ENCODE data around the gene AOAH. TPM values are rescaled to one million over a fixed set of nuclear protein-coding genes. Genes with fewer than 3 reads are reported as not detected.
"Not testable (repeated sequence)": the region's sequence is repeated elsewhere in the genome, so short reads cannot be mapped to it uniquely, and the experiment has no call there.

Gene AOAH
- total RNA-seq, 1 donor from 2014 or later = not detected

GRCh38 chr7:36723291-36723690 lies 1.0 kb downstream of the AOAH start:
- DNase-seq (ENCODE audit: extremely low spot score, unreplicated experiment) = no peak
- H3K36me3 Mint-ChIP-seq (ENCODE audit: unreplicated experiment) = no peaks in the 10 kb centered on the region
- H3K4me3 Mint-ChIP-seq (ENCODE audit: unreplicated experiment) = no peak overlapping the region
- no peaks in the 10 kb centered on the region for H3K4me1 Mint-ChIP-seq (ENCODE audit: unreplicated experiment)
- no peak overlapping the region for H3K27ac Mint-ChIP-seq (ENCODE audit: unreplicated experiment)
- TF ChIP-seq, protein P1, sequence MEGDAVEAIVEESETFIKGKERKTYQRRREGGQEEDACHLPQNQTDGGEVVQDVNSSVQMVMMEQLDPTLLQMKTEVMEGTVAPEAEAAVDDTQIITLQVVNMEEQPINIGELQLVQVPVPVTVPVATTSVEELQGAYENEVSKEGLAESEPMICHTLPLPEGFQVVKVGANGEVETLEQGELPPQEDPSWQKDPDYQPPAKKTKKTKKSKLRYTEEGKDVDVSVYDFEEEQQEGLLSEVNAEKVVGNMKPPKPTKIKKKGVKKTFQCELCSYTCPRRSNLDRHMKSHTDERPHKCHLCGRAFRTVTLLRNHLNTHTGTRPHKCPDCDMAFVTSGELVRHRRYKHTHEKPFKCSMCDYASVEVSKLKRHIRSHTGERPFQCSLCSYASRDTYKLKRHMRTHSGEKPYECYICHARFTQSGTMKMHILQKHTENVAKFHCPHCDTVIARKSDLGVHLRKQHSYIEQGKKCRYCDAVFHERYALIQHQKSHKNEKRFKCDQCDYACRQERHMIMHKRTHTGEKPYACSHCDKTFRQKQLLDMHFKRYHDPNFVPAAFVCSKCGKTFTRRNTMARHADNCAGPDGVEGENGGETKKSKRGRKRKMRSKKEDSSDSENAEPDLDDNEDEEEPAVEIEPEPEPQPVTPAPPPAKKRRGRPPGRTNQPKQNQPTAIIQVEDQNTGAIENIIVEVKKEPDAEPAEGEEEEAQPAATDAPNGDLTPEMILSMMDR (IDR thresholded peaks at IDR 0.05) = no peak
- peaks cover 5% of the 10 kb centered on the region for H3K27me3 Mint-ChIP-seq (ENCODE audit: unreplicated experiment)
- H3K9me3 Mint-ChIP-seq (ENCODE audit: unreplicated experiment) = no peaks in the 10 kb centered on the region

DNA sequence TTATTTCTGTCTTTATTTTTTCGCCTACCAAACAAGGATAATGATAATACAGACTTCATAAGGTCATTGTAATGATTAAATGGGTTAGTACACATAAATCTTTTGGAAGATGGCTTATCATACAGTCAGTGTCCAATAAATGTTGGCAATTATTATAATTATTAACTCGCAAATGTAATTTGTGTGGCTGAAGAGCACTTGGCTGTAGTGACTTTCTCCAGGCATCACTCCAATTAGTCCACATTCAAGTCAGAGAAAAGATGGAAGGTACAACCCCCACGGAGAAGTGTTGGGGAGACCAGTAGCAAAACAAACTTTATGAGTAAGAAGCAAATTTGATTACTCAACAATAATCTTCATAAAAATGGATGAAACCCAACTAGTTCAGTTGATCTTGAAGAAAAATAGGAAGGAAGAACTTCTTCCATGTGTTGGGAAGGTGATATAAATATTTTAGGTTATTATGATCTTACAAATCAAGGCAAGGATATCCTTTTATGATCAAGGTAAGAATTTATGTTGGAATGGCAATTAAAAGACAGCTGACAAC lies 5.1 kb downstream of the AOAH start:
- Mint-ChIP-seq H3K4me3 (ENCODE audit: unreplicated experiment) (no peak overlapping the region), H3K4me1 (ENCODE audit: unreplicated experiment) (no peaks in the 10 kb centered on the region), H3K27ac (ENCODE audit: unreplicated experiment) (no peak overlapping the region), H3K27me3 (ENCODE audit: unreplicated experiment) (peaks cover 5% of the 10 kb centered on the region), H3K36me3 (ENCODE audit: unreplicated experiment) (no peaks in the 10 kb centered on the region), H3K9me3 (ENCODE audit: unreplicated experiment) (no peaks in the 10 kb centered on the region)
- TF ChIP-seq, protein P1 (IDR thresholded peaks at IDR 0.05) = no peak
- DNase-seq (ENCODE audit: extremely low spot score, unreplicated experiment) = no peak

DNA sequence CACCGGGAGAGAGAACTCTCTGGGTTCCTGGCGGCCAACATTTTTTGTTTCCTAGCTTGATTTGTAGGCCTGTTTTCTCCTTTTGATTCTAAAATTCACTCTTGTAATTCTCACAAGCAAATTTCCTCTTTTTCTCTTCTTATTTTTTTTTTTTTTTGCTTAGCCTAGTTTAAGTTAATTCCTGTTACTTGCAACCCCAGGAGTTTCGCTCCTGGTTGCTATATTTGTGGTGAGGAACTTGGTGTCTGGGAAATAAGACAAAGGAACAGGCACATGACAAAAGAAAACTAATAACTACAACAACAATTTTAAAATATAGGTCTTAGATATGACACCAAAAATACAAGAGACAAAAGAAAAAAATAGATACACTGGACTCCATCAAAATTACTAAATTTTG lies 6.7 kb downstream of the AOAH start:
- no peaks in the 10 kb centered on the region for H3K4me1 Mint-ChIP-seq (ENCODE audit: unreplicated experiment)
- no peaks in the 10 kb centered on the region for H3K9me3 Mint-ChIP-seq (ENCODE audit: unreplicated experiment)
- H3K27ac Mint-ChIP-seq (ENCODE audit: unreplicated experiment) = no peak overlapping the region
- DNase-seq (ENCODE audit: extremely low spot score, unreplicated experiment) = no peak
- no peak overlapping the region for H3K4me3 Mint-ChIP-seq (ENCODE audit: unreplicated experiment)
- peaks cover 8% of the 10 kb centered on the region for H3K27me3 Mint-ChIP-seq (ENCODE audit: unreplicated experiment)
- H3K36me3 Mint-ChIP-seq (ENCODE audit: unreplicated experiment) = no peaks in the 10 kb centered on the region
- TF ChIP-seq, protein P1 (IDR thresholded peaks at IDR 0.05) = no peak

GRCh38 chr7:36716802-36717201 lies 7.5 kb downstream of the AOAH start:
- H3K27ac Mint-ChIP-seq (ENCODE audit: unreplicated experiment); H3K4me3 Mint-ChIP-seq (ENCODE audit: unreplicated experiment): not testable (repeated sequence)
- peaks cover 11% of the 10 kb centered on the region for H3K27me3 Mint-ChIP-seq (ENCODE audit: unreplicated experiment)

GRCh38 chr7:36712015-36712414 lies 12.3 kb downstream of the AOAH start:
- no peaks in the 10 kb centered on the region for H3K9me3 Mint-ChIP-seq (ENCODE audit: unreplicated experiment)
- no peak for DNase-seq (ENCODE audit: extremely low spot score, unreplicated experiment)
- H3K27ac Mint-ChIP-seq (ENCODE audit: unreplicated experiment) = no peak overlapping the region
- TF ChIP-seq, protein P1 (IDR thresholded peaks at IDR 0.05) = no peak
- no peaks in the 10 kb centered on the region for H3K4me1 Mint-ChIP-seq (ENCODE audit: unreplicated experiment)
- no peak overlapping the region for H3K4me3 Mint-ChIP-seq (ENCODE audit: unreplicated experiment)
- no peaks in the 10 kb centered on the region for H3K36me3 Mint-ChIP-seq (ENCODE audit: unreplicated experiment)
- peaks cover 23% of the 10 kb centered on the region for H3K27me3 Mint-ChIP-seq (ENCODE audit: unreplicated experiment)

More at GRCh38 chr7:36716802-36717201, 7.5 kb downstream of the AOAH start:
- not testable (repeated sequence) for DNase-seq (ENCODE audit: extremely low spot score, unreplicated experiment); H3K9me3 Mint-ChIP-seq (ENCODE audit: unreplicated experiment); H3K4me1 Mint-ChIP-seq (ENCODE audit: unreplicated experiment); H3K36me3 Mint-ChIP-seq (ENCODE audit: unreplicated experiment)

- H3K4me3 Mint-ChIP-seq (ENCODE audit: unreplicated experiment) = no peak overlapping the region
- H3K9me3 Mint-ChIP-seq (ENCODE audit: unreplicated experiment) = peaks cover 2% of the 10 kb centered on the region
- H3K27me3 Mint-ChIP-seq (ENCODE audit: unreplicated experiment) = peaks cover 25% of the 10 kb centered on the region
- H3K36me3 Mint-ChIP-seq (ENCODE audit: unreplicated experiment) = peaks cover under 1% of the 10 kb centered on the region
- TF ChIP-seq, protein P1 (IDR thresholded peaks at IDR 0.05) = no peak
- DNase-seq (ENCODE audit: extremely low spot score, unreplicated experiment) = no peak
- no peaks in the 10 kb centered on the region for H3K4me1 Mint-ChIP-seq (ENCODE audit: unreplicated experiment)
- H3K27ac Mint-ChIP-seq (ENCODE audit: unreplicated experiment) = no peak overlapping the region
Measured at GRCh38 chr7:36711256-36711655, 13.0 kb downstream of the AOAH start.
